HepG2 (cell line): ENCODE results near the gene ESRP2. TPM values are rescaled to one million over a fixed set of nuclear protein-coding genes. Genes with fewer than 3 reads are reported as not detected.

Experiments
- ATAD3A ChIP-seq: sonication (generic); formaldehyde crosslinking; IDR thresholded peaks from 2 replicates; pipeline ENCODE4 v1.4.0; 2020; ENCODE audit warnings: missing genetic modification reagents
- ATF1 ChIP-seq: IDR thresholded peaks from 2 replicates; pipeline ENCODE4 v1.6.1; 2016; ENCODE audit warnings: mild to moderate bottlenecking, control low read depth
- BORCS8-MEF2B ChIP-seq: sonication (generic); formaldehyde crosslinking; IDR thresholded peaks from 2 replicates; pipeline ENCODE4 v1.8.0; 2022; ENCODE audit warnings: mild to moderate bottlenecking, missing genetic modification reagents
- CHD4 ChIP-seq: fragments of 200-600 bp; sonication (generic); IDR thresholded peaks from 2 replicates; pipeline ENCODE4 v1.7.0; 2017; ENCODE audit warnings: mild to moderate bottlenecking, low read length, borderline replicate concordance
- EED ChIP-seq: sonication (generic); formaldehyde crosslinking; IDR thresholded peaks from 2 replicates; pipeline ENCODE4 v1.5.0; 2020; ENCODE audit warnings: mild to moderate bottlenecking, missing genetic modification reagents
- FOSL1 ChIP-seq: sonication (generic); formaldehyde crosslinking; IDR thresholded peaks from 2 replicates; pipeline ENCODE4 v1.9.0; 2021; ENCODE audit warnings: missing genetic modification reagents, borderline replicate concordance
- HMG20A ChIP-seq: IDR thresholded peaks from 2 replicates; pipeline ENCODE4 v1.6.1; 2016; ENCODE audit warnings: borderline replicate concordance
- MTF1 ChIP-seq: sonication (generic); formaldehyde crosslinking; IDR thresholded peaks from 2 replicates; pipeline ENCODE4 v1.5.0; 2020; ENCODE audit warnings: missing genetic modification reagents
- NCOA1 ChIP-seq: sonication (generic); formaldehyde crosslinking; IDR thresholded peaks from 2 replicates; pipeline ENCODE4 v1.9.0; 2021; ENCODE audit warnings: missing genetic modification reagents
- RBM39 ChIP-seq: fragments of 200-400 bp; formaldehyde crosslinking; IDR thresholded peaks from one replicate; pipeline ENCODE4 v1.6.1; 2018; ENCODE audit warnings: antibody characterized with exemption, mild to moderate bottlenecking, low read depth, low read length; ENCODE audit not compliant: poor library complexity, severe bottlenecking
- RFXAP ChIP-seq: sonication (generic); formaldehyde crosslinking; IDR thresholded peaks from 2 replicates; pipeline ENCODE4 v1.4.0; 2020; ENCODE audit warnings: missing genetic modification reagents, borderline replicate concordance
- SCMH1 ChIP-seq: sonication (generic); formaldehyde crosslinking; IDR thresholded peaks from 2 replicates; pipeline ENCODE4 v1.9.0; 2021; ENCODE audit warnings: missing genetic modification reagents, mild to moderate bottlenecking, borderline replicate concordance
- SIX4 ChIP-seq: sonication (generic); formaldehyde crosslinking; IDR thresholded peaks from 2 replicates; pipeline ENCODE4 v1.4.0; 2020; ENCODE audit warnings: missing genetic modification reagents
- SMAD9 ChIP-seq: sonication (generic); formaldehyde crosslinking; IDR thresholded peaks from 2 replicates; pipeline ENCODE4 v1.5.1; 2020; ENCODE audit warnings: mild to moderate bottlenecking, missing genetic modification reagents
- SNAPC2 ChIP-seq: sonication (generic); formaldehyde crosslinking; IDR thresholded peaks from 2 replicates; pipeline ENCODE4 v1.8.1; 2022; ENCODE audit warnings: mild to moderate bottlenecking, missing genetic modification reagents
- THAP11 ChIP-seq: IDR thresholded peaks from 2 replicates; pipeline ENCODE4 v1.6.1; 2016; ENCODE audit warnings: missing biosample characterization, missing genetic modification reagents
- ZFP37 ChIP-seq: sonication (generic); formaldehyde crosslinking; IDR thresholded peaks from 2 replicates; pipeline ENCODE4 v1.4.0; 2020; ENCODE audit warnings: missing genetic modification reagents, borderline replicate concordance
- ZFP90 ChIP-seq: sonication (generic); formaldehyde crosslinking; IDR thresholded peaks from 2 replicates; pipeline ENCODE4 v1.8.0; 2022; ENCODE audit warnings: missing genetic modification reagents, mild to moderate bottlenecking, inconsistent platforms, borderline replicate concordance
- ZNF160 ChIP-seq: sonication (generic); formaldehyde crosslinking; IDR thresholded peaks from 2 replicates; pipeline ENCODE4 v1.8.0; 2022; ENCODE audit warnings: mild to moderate bottlenecking, inconsistent platforms, missing genetic modification reagents
- ZNF24 ChIP-seq: fragments of 450-650 bp; IDR thresholded peaks from 2 replicates; pipeline ENCODE4 v1.6.1; 2017; ENCODE audit warnings: antibody characterized with exemption, mild to moderate bottlenecking
- ZNF713 ChIP-seq: sonication (generic); formaldehyde crosslinking; IDR thresholded peaks from 2 replicates; pipeline ENCODE4 v1.4.0; 2020; ENCODE audit warnings: mild to moderate bottlenecking, missing genetic modification reagents
- ZNF792 ChIP-seq: IDR thresholded peaks from 2 replicates; pipeline ENCODE4 v1.6.1; 2016
- polyA plus RNA-seq, 8 experiments: library from polyadenylated mRNA; depleted of rRNA in 3 of 8; stranded (reverse) in 7 of 8; unstranded in 1 of 8; fragments of >200 nt; fragmentation: Illumina TruSeq in 4 of 8; extraction: Trizol in 4 of 8; gene quantifications; 2 replicates each; pipeline versions ENCODE4 v1.2.1 to v1.2.3, GENCODE V29; 2011 to 2016; ENCODE audit warnings: low read depth in 4 of 8, missing spikeins in 1 of 8, mixed read lengths in 1 of 8; ENCODE audit not compliant: insufficient read depth in 1 of 8
- total RNA-seq, 5 experiments: library from RNA; depleted of rRNA; stranded (reverse); fragments of >200 nt; fragmentation: Illumina TruSeq; extraction: Trizol; gene quantifications; 2 replicates each; pipeline ENCODE4 v1.2.3, GENCODE V29; 2016; ENCODE audit warnings: low read depth in 1 of 5
- TF ChIP-seq, protein P1 (sequence below): sonication (generic); formaldehyde crosslinking; IDR thresholded peaks from 2 replicates; pipeline ENCODE4 v1.8.1; 2023; ENCODE audit warnings: mild to moderate bottlenecking, inconsistent platforms, moderate library complexity, missing genetic modification reagents, borderline replicate concordance
- TF ChIP-seq, protein P2 (sequence below): sonication (generic); formaldehyde crosslinking; IDR thresholded peaks from 2 replicates; pipeline ENCODE4 v1.4.0; 2020; ENCODE audit warnings: mild to moderate bottlenecking, missing genetic modification reagents
- TF ChIP-seq, protein P3 (sequence below): sonication (generic); formaldehyde crosslinking; IDR thresholded peaks from 2 replicates; pipeline ENCODE4 v1.5.1; 2020; ENCODE audit warnings: missing genetic modification reagents, mild to moderate bottlenecking, borderline replicate concordance
- TF ChIP-seq, protein P4 (sequence below): fragments of 450-650 bp; IDR thresholded peaks from 2 replicates; pipeline ENCODE4 v1.6.1; 2017

ESRP2 gene
- total and polyA plus RNA-seq, 2 of the 13 experiments (the other 11 are each of a cell fraction or from before 2014, with no cell fraction given): 21.1 to 32.4 TPM

DNA sequence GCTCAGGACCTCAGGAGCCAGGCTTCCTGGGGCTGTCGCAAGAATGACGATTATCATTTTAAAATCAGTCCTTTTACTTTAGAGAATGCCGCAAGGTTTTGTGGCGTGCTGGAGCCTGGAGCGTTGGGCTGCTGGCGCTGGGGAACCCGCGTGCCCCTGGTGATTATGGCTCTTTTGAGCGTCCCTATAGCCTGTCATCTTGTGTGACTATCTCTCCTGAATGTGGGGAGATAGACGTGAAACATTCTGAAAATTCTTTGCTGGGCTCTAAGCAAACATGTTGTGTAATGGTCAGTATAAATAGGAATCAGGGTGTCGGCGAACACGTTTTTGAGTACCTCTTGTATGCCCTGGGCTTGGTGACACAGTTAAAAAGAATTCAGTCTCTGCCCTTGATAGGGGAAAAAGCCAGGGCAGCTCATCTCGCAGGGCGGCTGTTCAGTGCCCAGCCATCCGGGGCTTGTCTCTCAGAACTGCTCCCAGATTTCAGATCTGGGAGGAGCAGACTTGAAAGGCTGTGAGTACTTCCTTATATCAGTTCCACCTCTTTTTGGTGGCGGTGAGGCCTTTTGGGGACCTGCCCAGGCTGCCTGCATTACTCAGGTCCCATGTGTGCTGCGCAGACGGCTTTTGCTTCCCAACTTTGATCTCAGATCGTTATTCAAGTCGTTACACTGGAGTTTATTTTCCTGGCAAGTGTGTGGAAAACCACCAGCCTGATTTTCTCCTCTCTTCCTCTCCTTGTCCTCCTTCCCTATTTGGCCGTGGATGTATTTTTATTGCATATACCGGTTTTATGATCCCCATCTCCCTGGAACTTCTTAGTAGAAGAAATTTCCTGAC, 29.4 kb upstream of the ESRP2 start (continued):
- TF ChIP-seq ZFP37 (CRISPR knock-in tag): no peak
- TF ChIP-seq SIX4 (CRISPR knock-in tag): peak; percentile 72; the same call in 1 of the 2 replicates
- no peak; the same call in 1 of the 2 replicates for TF ChIP-seq ZFP90 (CRISPR knock-in tag)
- TF ChIP-seq SCMH1 (CRISPR knock-in tag): no peak
- TF ChIP-seq, protein P1, sequence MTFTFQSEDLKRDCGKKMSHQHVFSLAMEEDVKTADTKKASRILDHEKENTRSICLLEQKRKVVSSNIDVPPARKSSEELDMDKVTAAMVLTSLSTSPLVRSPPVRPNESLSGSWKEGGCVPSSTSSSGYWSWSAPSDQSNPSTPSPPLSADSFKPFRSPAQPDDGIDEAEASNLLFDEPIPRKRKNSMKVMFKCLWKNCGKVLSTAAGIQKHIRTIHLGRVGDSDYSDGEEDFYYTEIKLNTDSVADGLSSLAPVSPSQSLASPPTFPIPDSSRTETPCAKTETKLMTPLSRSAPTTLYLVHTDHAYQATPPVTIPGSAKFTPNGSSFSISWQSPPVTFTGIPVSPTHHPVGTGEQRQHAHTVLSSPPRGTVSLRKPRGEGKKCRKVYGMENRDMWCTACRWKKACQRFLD (CRISPR knock-in tag): 0 out of 2 replicates have a peak, but pooled peaks have one; percentile 1
- peak; percentile 70; the same call in 1 of the 2 replicates for TF ChIP-seq RFXAP (CRISPR knock-in tag)
- TF ChIP-seq, protein P2, sequence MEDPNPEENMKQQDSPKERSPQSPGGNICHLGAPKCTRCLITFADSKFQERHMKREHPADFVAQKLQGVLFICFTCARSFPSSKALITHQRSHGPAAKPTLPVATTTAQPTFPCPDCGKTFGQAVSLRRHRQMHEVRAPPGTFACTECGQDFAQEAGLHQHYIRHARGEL (CRISPR knock-in tag): no peak
- TF ChIP-seq ZNF792: peak; percentile 89; the same call in 1 of the 2 replicates
- TF ChIP-seq, protein P3, sequence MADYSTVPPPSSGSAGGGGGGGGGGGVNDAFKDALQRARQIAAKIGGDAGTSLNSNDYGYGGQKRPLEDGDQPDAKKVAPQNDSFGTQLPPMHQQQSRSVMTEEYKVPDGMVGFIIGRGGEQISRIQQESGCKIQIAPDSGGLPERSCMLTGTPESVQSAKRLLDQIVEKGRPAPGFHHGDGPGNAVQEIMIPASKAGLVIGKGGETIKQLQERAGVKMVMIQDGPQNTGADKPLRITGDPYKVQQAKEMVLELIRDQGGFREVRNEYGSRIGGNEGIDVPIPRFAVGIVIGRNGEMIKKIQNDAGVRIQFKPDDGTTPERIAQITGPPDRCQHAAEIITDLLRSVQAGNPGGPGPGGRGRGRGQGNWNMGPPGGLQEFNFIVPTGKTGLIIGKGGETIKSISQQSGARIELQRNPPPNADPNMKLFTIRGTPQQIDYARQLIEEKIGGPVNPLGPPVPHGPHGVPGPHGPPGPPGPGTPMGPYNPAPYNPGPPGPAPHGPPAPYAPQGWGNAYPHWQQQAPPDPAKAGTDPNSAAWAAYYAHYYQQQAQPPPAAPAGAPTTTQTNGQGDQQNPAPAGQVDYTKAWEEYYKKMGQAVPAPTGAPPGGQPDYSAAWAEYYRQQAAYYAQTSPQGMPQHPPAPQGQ: peak; percentile 66; the same call in 1 of the 2 replicates
- peak; percentile 71; the same call in 1 of the 2 replicates for TF ChIP-seq THAP11 (CRISPR knock-in tag)
- TF ChIP-seq CHD4: no peak
- 0 out of 2 replicates have a peak, but pooled peaks have one; percentile 16 for TF ChIP-seq EED
- TF ChIP-seq, protein P4, sequence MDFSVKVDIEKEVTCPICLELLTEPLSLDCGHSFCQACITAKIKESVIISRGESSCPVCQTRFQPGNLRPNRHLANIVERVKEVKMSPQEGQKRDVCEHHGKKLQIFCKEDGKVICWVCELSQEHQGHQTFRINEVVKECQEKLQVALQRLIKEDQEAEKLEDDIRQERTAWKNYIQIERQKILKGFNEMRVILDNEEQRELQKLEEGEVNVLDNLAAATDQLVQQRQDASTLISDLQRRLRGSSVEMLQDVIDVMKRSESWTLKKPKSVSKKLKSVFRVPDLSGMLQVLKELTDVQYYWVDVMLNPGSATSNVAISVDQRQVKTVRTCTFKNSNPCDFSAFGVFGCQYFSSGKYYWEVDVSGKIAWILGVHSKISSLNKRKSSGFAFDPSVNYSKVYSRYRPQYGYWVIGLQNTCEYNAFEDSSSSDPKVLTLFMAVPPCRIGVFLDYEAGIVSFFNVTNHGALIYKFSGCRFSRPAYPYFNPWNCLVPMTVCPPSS: no peak
- peak; percentile 58; the same call in 1 of the 2 replicates for TF ChIP-seq NCOA1 (CRISPR knock-in tag)
- TF ChIP-seq ZNF160 (CRISPR knock-in tag): no peak; the same call in 1 of the 2 replicates
- TF ChIP-seq ZNF713 (CRISPR knock-in tag): no peak
- TF ChIP-seq HMG20A (CRISPR knock-in tag): peak; percentile 96
- TF ChIP-seq MTF1: 0 out of 2 replicates have a peak, but pooled peaks have one; percentile 13
- no peak for TF ChIP-seq BORCS8-MEF2B (CRISPR knock-in tag)
- peak; percentile 31 for TF ChIP-seq RBM39
- TF ChIP-seq ZNF24: no peak
- peak; percentile 37; the same call in 1 of the 2 replicates for TF ChIP-seq SNAPC2 (CRISPR knock-in tag)
- peak; percentile 60; the same call in 1 of the 2 replicates for TF ChIP-seq ATF1 (CRISPR knock-in tag)
- no peak for TF ChIP-seq ATAD3A (CRISPR knock-in tag)
- TF ChIP-seq SMAD9 (CRISPR knock-in tag): no peak
- peak; percentile 93 for TF ChIP-seq FOSL1 (CRISPR knock-in tag)
